NCI-H1930 (cell line): ENCODE data around the gene CD24.
"Not testable (repeated sequence)": the region's sequence is repeated elsewhere in the genome, so short reads cannot be mapped to it uniquely, and the experiment has no call there.

Experiments used
- DNase-seq, 2 experiments: peaks; one replicate each; lab custom pipeline; 2025; lab: John Stamatoyannopoulos, UW

Gene CD24, protein sequence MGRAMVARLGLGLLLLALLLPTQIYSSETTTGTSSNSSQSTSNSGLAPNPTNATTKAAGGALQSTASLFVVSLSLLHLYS

DNA sequence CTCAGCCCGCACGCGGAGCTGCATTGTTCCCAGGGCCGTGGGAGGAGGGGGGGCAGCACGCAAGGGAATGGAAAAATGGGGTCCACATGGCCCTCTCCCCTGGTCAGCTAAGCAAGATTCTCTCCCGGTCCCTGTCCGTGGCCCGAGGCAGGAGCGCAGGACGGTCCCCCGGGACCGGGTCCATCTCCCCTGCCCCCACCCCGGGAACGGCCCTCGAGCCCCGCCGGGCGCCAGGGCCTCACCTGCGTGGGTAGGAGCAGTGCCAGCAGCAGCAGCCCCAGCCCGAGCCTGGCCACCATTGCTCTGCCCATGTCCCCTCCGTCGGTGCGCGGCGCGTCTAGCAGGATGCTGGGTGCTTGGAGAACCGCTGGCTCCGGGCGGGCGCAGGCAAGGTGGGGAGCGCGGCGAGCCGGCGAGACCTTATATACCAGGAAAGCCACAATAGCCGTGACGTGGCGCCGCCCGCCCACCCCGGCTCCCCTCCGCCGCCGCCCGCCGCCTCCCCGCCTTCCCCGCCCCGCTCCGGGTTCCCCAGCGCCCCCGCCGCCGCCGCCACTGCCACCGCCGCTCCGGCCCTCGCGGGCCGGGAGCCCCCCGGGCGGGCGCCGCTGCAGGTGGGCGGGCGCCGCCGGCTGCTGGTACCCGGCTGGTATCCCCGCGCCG is at the start of gene CD24:
Gene CD24, minus strand, starts transcription at position 394 of the 663 bp plus-strand sequence. Its CDS starts 83 bp downstream, at position 311.
- DNase-seq: peak; percentile 54 to 69

DNA sequence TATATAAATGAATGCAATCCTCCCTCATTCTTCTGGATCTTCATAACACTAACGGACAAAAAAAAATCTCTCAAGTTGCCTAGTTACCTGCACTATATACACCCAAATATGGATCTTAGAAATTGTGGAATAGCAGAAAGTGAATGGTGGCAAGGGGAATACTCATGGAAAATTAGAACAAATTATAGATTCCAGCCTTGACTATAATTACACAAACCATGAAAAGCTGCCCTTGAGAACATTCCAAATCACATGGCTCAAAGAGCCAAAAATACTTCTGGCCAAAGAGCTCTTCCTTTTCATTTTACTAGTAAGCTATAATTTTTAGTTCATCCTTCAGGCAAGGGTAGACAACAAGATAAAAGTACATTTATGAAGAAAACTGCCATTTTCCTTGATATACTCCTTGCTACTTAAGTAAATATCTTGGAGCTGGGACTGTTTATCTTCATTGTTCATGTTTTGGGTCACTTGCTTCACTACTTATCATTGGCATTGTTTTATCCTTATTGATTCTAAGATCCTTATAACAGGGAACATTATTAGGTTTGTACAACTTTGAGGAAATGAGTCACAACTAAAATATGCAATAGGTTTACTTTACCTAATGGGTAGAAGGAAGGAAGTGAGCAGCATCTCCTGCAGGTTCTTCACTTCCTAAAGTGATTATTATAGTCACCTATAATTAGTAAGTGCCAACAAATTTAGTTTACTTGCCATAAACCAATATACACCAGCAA is 47.1 kb upstream of the CD24 start:
- DNase-seq: no peak

DNA sequence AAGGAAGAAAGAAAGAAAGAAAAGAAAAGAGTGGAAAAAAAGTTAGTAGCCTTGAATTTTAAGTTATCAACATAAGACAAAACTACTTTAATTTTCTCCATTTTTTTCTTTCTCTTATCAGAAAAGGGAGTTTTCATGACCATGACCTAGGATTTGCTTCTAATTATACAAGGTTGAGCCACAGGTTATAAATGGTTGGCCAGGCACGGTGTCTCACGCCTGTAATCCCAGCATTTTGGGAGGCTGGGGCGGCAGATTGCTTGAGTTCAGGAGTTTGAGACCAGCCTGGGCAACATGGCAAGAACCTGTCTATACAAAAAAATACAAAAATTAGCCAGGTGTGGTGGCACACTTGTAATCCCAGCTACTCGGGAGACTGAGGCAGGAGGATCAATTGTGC is 45.7 kb upstream of the CD24 start:
- no peak for DNase-seq

DNA sequence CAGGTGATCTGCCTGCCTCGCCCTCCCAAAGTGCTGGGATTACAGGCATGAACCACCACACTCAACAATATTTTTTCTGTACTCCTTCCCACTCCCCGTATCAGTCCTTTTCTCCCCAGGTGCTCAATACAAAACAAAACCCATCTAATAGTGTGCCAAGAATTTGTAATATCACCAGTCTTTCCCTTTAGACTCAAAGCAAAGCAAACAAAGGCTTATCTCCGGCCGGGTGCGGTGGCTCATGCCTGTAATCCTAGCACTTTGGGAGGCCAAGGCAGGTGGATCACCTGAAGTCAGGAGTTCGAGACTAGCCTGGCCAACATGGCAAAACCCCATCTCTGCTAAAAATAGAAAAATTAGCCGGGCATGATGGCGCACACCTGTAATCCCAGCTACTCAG is 45.1 kb upstream of the CD24 start:
- not testable (repeated sequence) for DNase-seq

DNA sequence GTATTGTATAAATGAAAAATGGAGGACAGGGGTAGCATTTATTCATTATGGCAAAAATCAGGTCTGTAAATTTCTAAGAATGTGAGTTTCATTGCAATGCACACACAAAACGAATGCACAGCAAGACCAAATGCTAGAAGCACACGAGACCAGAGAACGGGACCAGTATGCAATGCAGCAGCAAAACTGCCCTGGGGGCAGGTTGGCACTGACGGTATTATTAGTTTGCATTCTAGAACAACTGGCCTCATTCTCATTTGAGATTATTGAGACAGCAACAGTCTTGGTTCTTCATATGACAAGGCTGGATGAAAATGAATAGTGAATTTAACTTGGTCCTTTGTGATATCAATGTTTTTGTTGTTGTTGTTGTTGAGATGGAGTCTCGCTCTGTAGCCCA is 44.5 kb upstream of the CD24 start:
- DNase-seq: no peak

DNA sequence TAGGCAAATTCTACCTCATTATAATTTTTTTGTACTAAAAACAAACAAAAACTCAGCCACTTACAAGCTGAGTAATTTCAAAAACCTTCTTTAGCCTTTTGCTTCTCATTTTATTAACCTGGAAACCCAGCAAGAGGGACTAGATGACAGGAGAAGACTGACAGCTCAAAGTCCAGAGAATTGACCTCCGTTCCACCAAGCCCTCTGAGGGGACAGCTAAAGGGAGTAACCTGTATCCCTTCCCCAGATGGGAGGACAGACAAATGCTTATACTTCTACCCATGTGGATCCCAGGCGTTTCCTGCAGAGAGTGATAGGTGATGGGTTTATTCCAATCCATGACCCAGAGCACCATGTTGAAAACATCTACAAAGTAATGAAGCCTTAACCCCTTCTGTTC is 35.0 kb upstream of the CD24 start:
- no peak for DNase-seq

DNA sequence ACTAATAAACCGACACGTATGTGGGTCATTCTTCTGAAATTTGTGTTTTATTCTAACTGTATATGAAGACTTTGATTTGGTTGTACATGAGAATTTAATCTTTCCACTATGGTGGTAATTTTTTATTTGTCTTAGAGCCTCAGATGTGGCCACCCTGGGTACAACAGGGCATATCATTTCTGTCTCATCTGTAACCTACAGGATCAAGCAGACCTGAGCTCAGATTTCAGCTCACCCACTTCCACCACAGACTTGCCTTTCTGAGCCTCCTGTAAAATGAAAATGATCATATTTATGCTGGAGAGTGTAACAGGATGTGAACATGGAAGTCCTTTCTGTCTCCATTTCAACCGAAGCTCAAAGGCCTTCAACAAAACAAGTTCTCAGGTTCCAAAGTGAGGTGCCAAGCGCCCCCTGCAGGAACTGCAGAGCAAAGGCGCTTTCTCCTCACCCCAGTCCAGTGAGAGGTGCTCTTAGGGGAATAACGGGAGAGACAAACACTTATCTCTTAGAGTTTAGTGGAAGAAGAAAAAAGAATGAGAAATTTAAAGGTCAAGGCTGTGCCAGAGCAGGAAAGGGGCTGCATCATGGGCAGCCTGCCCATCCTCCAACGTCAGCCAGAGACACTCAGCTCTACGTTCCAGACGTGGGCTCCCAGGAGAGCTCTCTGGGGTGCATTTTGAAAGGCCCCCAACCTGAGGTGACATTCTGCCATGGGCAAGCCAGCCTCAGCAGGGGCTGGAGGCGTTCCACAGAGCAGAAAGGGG is 23.0 kb upstream of the CD24 start:
- peak; percentile 35 to 71 for DNase-seq

DNA sequence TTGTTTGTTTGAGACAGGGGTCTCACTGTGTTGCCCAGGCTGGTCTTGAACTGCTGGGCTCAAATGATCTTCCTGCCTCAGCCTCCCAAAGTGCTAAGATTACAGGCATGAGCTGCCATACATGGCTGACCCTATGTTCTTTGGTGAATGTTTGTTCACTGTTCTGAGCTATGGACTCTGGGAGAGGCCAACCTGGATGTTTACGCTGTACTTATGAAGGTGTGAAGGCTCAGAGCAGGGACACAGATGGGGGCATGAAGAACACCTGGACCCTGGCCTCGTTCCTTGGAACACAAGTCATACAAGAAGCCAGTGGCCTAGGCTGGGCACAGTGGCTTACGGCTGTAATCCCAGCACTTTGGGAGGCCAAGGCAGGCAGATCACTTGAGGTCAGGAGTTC is 21.1 kb upstream of the CD24 start:
- no peak for DNase-seq

DNA sequence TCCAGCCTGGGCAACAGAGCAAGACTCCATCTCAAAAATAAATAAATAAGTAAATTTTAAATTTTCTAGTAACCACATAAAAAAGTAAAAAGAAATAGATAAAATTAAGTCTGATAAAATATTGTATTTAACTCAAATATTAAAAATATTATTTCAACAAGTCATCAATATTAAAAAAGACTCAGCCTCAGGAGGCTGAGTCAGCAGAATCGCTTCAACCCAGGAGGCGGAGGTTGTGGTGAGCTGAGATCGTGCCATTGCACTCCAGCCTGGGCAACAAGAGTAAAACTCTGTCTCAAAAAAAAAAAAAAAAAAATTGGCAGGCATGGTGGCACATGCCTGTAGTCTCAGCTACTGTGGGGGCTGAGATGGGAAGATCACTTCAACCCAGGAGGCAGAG is 15.2 kb upstream of the CD24 start:
- not testable (repeated sequence) for DNase-seq

DNA sequence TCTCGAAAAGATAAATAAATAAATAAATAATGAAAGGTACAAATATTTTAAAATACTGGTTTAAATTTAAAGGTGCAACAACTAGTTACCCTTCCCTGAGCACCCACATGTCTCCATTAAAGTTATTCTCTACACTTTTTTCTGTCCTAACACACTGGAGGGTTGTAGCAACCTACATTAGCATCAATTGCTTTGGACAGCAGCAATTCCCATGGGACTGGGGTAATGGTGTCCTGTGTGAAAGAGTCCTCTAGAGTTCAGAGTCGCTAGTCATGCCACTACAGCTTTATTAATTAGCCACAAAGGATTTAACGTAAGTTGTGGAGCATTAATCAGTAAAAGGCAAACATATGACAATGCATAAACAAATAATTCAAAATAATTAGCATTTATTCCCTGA is 14.1 kb upstream of the CD24 start:
- DNase-seq: no peak

DNA sequence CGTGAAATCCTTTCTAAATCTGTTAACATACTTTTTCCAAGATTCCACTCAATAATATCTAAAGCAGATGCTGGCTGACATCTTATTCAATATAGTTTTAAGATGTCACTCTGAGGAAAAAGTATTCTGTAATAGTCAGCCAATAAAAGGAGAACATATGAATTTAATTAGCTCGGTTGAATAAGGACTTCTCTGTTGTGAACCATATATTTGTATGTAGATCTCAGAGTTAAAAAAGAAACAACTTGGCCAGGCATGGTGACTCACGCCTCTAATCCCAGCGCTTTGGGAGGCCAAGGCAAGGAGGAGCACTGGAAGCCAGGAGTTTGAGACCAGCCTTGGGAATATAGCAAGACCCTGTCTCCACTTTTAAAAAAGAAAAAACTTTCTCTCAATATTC is 7.4 kb upstream of the CD24 start:
- no peak for DNase-seq

DNA sequence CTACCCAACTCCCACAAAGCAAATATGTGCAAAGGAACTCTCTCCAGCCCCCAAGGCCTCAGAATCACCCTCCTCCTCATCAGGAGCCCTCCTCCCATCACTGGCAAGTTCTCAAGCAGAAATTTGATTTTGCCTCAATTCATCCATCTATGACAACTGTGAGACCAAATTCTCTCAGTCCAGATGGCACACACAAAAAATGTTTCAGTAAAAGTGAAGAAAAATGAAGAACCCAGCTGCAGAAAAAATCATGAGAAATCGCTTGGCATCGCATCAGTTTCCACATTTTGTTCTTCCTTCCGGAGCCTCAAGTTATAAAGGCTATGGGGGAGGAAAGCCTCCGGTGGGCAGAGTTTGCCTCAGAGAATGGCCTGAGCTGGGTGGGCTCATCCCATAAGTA is 6.4 kb upstream of the CD24 start:
- no peak for DNase-seq

DNA sequence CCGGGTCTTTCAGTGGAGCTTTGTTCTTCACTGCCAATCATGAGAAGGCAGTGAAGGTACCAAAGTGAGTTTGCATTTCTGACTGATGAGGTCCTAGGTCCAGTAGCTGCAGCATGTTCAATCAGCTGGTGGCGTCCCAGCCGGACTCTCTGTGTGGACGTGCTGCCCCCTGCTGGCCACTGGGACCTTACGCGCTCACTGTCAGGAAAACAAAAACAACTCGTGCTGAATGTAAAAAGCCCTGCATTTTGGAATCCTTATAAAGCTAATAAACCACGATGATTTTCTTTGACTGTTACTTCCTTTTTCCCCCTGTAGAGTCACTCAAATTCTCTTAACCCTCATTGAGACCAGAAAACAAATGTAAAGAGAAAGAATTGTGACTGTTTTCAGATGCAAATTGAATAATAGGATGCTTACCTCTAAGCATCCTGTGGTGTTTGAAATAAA is 4.9 kb upstream of the CD24 start:
- peak; percentile 59 to 76 for DNase-seq

DNA sequence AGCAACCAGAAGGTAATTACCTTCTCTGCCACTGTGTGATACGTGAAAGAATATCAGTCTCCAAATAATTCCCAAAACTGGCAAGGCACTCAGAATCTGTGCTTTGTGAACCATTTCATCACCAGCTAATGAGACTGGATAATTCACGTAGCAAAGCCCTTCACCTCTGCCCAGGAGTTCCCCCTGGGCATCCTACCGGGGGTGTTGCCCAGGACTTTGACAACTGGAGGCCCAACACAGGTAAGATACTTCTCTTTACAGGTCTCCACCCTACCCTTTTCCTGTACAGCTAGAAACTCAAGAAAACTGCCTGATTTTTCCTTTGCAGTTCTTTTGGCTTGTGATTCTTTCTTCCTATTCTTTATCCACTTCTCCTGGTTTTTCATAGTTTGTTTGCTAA is 2.7 kb upstream of the CD24 start:
- DNase-seq: no peak

DNA sequence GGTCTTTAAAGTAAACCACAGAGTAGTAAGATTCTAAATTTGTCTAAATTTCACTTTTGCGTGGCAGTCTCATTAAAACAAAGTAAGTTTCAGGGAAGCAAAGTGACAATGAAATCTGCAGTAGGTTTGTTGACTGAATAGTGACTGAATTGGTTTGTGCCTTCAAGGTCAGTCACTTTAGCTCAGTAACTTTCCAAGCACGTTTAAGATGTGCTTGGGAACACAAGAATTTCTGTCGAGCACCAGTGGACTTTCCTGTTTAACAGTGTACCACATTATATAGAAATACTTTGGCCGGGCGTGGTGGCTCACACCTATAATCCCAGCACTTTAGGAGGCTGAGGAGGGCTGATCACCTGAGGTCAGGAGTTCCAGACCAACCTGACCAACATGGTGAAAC is 1.7 kb upstream of the CD24 start:
- DNase-seq: no peak

DNA sequence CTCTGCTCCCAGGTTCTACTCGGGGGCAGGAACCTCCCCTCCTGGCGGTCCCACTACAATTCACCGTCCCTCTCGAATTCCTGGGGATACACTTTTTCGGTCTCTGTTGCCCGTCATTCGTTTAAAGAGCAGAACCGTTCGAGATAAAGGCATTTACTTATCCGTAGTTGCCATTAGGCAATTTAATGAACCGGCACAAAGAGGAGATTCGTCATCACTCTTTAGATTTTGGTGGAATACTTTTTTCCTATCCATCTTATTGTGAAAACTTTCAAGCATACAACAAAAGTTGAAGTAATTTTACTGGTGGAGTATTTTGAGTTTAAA is 1.2 kb upstream of the CD24 start:
- DNase-seq: no peak

DNA sequence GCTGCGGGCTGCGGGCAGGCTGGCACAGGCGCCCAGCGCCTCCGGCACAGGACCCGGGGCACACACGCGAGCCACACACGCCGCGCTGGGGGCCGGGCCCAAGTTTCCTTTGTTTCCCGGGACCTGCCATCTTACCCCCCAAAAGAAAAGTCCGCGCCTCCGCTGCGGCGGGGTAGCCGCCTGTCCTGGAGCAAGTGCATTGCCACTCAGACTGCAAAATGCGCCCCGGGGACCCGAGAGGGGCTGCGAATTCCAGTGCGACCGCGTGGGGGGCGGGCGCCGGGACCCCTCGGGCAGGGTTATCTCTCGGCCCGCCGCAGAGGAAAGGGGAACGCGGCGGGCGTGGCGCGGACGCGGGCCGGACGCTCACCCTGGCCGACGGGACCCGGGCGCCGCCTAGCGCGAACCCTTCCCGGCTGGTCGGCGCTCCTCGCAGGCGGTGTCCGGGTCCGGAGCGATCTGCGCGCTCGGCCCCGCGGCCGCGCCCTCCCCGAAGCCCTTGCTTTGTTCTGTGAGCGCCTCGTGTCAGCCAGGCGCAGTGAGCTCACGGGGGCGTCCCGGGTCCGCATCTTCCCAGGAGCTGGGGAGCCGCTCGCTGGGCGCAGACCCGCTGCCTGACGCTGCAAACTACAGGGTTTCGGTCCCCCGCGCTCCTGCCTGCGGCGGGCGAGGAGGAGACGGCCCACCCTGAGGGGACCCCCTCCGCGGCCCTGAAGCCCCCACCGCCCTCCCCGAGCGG is 639 bp upstream of the CD24 start:
- DNase-seq: peak; percentile 52 to 53

DNA sequence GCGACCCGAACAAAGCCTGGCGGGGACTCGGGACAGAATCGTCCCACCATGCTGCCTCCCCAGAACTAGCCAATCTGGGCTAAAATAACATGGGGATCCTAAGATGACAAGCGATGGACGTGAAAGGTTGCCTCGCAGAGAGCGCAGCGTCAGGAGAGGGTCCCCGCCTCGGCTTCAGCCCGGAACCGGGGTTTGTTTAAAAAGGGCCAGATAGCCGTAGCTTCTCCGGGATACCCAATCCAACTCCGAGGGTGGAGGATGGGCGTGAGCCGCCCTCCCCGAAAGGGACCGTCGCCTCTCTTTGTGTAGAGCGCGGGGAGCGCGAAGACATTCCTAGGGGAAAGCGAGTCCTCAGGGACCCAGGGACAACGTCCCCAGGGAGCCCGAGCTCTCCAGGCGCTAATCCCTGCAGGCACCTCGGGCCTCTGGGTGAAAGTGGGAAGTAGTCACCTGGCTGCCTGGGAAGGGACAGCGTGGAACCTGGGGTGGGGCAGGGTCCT is 643 bp downstream of the CD24 start:
- DNase-seq: peak; percentile 12 to 24

DNA sequence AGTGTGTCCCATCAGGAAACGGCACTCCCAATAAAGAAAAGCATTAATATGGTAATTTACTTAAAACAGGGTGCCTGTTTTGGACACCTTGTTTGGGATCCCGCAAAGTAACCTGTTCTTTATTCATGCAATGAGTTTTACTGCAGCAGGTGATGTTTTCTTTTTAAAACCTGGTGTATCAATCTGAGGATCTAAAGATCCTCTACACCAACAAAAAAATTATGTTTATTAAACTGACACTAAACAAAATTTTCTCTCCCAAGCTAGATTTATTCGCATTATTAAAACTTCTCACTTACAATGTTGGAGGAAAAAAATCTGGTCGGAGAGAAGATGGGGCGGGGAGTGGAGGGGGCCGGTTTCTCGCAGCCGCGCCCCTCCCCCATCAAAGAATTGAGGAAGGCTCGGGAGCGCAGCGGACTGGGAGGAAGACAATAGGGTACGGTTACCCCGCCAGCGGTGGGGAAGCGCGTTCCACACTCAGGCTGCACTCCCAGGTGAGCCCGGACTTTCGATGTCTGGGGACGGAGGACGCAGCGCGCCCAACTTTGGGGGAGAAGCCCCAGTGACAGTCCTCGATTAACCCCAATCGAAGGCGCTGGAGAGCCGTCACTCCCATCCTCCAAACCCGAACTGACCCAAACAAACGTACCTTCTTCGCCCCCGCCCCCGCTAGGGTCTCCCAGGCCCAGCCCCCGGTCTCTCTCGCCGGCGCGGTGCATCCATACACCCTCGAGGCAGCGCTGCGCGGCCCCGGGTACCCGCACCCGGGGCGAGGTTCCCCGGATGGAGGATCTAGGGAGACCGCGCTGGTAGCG is 1.3 kb downstream of the CD24 start:
- DNase-seq: peak in 1 of 2 experiments; percentile 45

DNA sequence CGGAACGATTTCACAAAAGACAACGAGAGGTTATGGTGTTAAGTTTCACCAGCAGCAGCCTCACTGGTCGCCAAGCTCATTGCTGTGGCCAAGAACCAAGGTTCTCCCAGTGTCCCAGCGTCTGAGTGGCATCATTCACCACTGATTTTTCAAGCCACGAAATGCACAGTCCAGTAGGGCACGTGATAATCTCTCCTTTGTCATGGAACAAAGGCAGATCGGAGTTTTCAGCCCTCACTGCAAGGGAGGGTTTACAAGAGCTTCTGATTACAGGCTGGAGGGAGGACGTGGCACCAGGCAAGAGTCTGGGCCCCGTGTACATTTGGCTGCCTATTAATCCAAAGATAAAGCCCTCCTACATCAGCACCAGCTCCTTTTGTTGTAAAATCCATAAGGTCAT is 2.0 kb downstream of the CD24 start:
- peak; percentile 24 for DNase-seq

DNA sequence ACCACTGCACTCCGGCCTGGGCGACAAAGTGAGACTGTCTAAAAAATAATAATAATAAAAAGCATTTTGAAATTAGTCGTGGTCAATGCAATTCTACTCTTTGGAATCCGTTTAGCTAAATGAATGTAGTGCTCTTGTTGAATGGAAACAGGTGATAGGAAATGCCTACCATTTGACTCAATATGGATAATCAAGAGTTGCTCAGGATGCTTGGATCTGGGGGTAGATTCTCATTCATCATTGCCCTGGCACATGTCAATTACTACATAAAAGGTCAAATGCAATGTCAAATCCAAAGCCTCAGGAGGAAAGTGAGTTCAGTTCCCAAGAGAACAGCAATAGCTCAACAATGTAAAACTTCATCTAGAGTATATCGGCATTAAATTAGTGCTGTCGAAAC is 3.8 kb downstream of the CD24 start:
- DNase-seq: not testable (repeated sequence)
